Astrocyte (in vitro differentiated cells and primary cell): ENCODE measurements around the gene CRX. TPM values are rescaled to one million over a fixed set of nuclear protein-coding genes. Genes with fewer than 3 reads are reported as not detected.

ENCODE experiments used
- DNase-seq: peaks from one replicate; pipeline ENCODE4 v3.0.0-alpha.2; 2010; ENCODE audit warnings: low read depth
- FAIRE-seq: peaks from 2 replicates; lab custom pipeline; 2011; peaks lifted over from hg19 to GRCh38; lab: Jason Lieb, UNC
- H2AFZ ChIP-seq: 2 replicates; pipeline ENCODE4 v1.6.0; 2012; ENCODE audit warnings: low read depth, low read length, inconsistent platforms
- H3K27ac ChIP-seq: 2 replicates; pipeline ENCODE4 v1.5.1; 2011; ENCODE audit warnings: low read depth, low read length, inconsistent platforms
- H3K27me3 ChIP-seq: 2 replicates; pipeline ENCODE4 v1.6.0; 2011; ENCODE audit warnings: low read length, inconsistent platforms; ENCODE audit not compliant: insufficient read depth
- H3K36me3 ChIP-seq: 2 replicates; pipeline ENCODE4 v1.5.1; 2011; ENCODE audit warnings: low read length, inconsistent platforms; ENCODE audit not compliant: insufficient read depth
- H3K4me1 ChIP-seq: 2 replicates; pipeline ENCODE4 v1.5.1; 2011; ENCODE audit warnings: low read length, inconsistent platforms; ENCODE audit not compliant: insufficient read depth
- H3K4me2 ChIP-seq: 2 replicates; pipeline ENCODE4 v1.6.0; 2012; ENCODE audit warnings: low read length, inconsistent platforms
- H3K4me3 ChIP-seq: 2 replicates; pipeline ENCODE4 v1.5.1; 2011; ENCODE audit warnings: low read depth, mild to moderate bottlenecking, low read length, inconsistent platforms; ENCODE audit not compliant: insufficient read depth
- H3K79me2 ChIP-seq: 2 replicates; pipeline ENCODE4 v1.6.0; 2012; ENCODE audit warnings: mild to moderate bottlenecking, low read length, inconsistent platforms; ENCODE audit not compliant: insufficient read depth
- H3K9ac ChIP-seq: 2 replicates; pipeline ENCODE4 v1.6.0; 2012; ENCODE audit warnings: mild to moderate bottlenecking, low read length, inconsistent platforms
- H3K9me3 ChIP-seq: 2 replicates; pipeline ENCODE4 v1.5.1; 2012; ENCODE audit warnings: low read depth, mild to moderate bottlenecking, low read length, inconsistent platforms; ENCODE audit not compliant: insufficient read depth
- H4K20me1 ChIP-seq: 2 replicates; pipeline ENCODE4 v1.6.0; 2012; ENCODE audit warnings: low read length, inconsistent platforms; ENCODE audit not compliant: insufficient read depth
- H3K27ac Mint-ChIP-seq: one replicate; pipeline ENCODE4 v1.8.0; 2021; ENCODE audit warnings: mild to moderate bottlenecking, mixed read lengths; ENCODE audit not compliant: unreplicated experiment
- H3K27me3 Mint-ChIP-seq: one replicate; pipeline ENCODE4 v1.8.0; 2021; ENCODE audit warnings: low read depth, mixed read lengths; ENCODE audit not compliant: unreplicated experiment
- H3K36me3 Mint-ChIP-seq: one replicate; pipeline ENCODE4 v1.8.0; 2021; ENCODE audit warnings: low read depth, mixed read lengths; ENCODE audit not compliant: unreplicated experiment
- H3K4me1 Mint-ChIP-seq: one replicate; pipeline ENCODE4 v1.8.0; 2021; ENCODE audit warnings: low read depth, mixed read lengths; ENCODE audit not compliant: unreplicated experiment
- H3K4me3 Mint-ChIP-seq: one replicate; pipeline ENCODE4 v1.8.0; 2021; ENCODE audit warnings: mild to moderate bottlenecking, moderate library complexity, mixed read lengths; ENCODE audit not compliant: unreplicated experiment
- H3K9me3 Mint-ChIP-seq: one replicate; pipeline ENCODE4 v1.8.0; 2021; ENCODE audit warnings: mild to moderate bottlenecking, mixed read lengths; ENCODE audit not compliant: unreplicated experiment
- EZH2 ChIP-seq: IDR thresholded peaks from 2 replicates; pipeline ENCODE4 v1.6.1; 2012; ENCODE audit warnings: mild to moderate bottlenecking, low read length, inconsistent platforms; ENCODE audit not compliant: insufficient read depth
- total RNA-seq: library from RNA; stranded (reverse); gene quantifications from 2 replicates; pipeline ENCODE4 v1.2.1, GENCODE V29; 2021
- TF ChIP-seq, protein P1 (sequence below): IDR thresholded peaks from 2 replicates; pipeline ENCODE4 v1.5.1; 2011; ENCODE audit warnings: low read depth, mild to moderate bottlenecking, inconsistent platforms, low read length, moderate library complexity; ENCODE audit not compliant: insufficient read depth

Gene CRX
- total RNA-seq, 1 donor from 2014 or later, result not detected

GRCh38 chr19:47796785-47797184, 25.0 kb upstream of the CRX start:
- H3K4me3 ChIP-seq, result no peak overlapping the region
- H3K4me3 Mint-ChIP-seq, result no peak overlapping the region
- peaks cover 10% of the 10 kb centered on the region for H3K9me3 Mint-ChIP-seq
- H3K36me3 ChIP-seq, result no peaks in the 10 kb centered on the region
- H3K27ac Mint-ChIP-seq, result no peak overlapping the region
- FAIRE-seq (no peak), DNase-seq (no peak)
- H3K27ac ChIP-seq, result no peak overlapping the region
- H3K79me2 ChIP-seq, result no peaks in the 10 kb centered on the region
- peaks cover 1% of the 10 kb centered on the region for H3K4me1 Mint-ChIP-seq
- H4K20me1 ChIP-seq, result no peaks in the 10 kb centered on the region
- no peaks in the 10 kb centered on the region for H3K9me3 ChIP-seq
- no peak overlapping the region for H3K9ac ChIP-seq
- H3K36me3 Mint-ChIP-seq, result no peaks in the 10 kb centered on the region
- TF ChIP-seq, protein P1, sequence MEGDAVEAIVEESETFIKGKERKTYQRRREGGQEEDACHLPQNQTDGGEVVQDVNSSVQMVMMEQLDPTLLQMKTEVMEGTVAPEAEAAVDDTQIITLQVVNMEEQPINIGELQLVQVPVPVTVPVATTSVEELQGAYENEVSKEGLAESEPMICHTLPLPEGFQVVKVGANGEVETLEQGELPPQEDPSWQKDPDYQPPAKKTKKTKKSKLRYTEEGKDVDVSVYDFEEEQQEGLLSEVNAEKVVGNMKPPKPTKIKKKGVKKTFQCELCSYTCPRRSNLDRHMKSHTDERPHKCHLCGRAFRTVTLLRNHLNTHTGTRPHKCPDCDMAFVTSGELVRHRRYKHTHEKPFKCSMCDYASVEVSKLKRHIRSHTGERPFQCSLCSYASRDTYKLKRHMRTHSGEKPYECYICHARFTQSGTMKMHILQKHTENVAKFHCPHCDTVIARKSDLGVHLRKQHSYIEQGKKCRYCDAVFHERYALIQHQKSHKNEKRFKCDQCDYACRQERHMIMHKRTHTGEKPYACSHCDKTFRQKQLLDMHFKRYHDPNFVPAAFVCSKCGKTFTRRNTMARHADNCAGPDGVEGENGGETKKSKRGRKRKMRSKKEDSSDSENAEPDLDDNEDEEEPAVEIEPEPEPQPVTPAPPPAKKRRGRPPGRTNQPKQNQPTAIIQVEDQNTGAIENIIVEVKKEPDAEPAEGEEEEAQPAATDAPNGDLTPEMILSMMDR, result no peak
- no peak for TF ChIP-seq EZH2
- H3K4me2 ChIP-seq, result no peak overlapping the region
- no peak overlapping the region for H2AFZ ChIP-seq
- H3K4me1 ChIP-seq, result no peaks in the 10 kb centered on the region
- H3K27me3 Mint-ChIP-seq, result peaks cover 8% of the 10 kb centered on the region
- H3K27me3 ChIP-seq, result no peaks in the 10 kb centered on the region

DNA sequence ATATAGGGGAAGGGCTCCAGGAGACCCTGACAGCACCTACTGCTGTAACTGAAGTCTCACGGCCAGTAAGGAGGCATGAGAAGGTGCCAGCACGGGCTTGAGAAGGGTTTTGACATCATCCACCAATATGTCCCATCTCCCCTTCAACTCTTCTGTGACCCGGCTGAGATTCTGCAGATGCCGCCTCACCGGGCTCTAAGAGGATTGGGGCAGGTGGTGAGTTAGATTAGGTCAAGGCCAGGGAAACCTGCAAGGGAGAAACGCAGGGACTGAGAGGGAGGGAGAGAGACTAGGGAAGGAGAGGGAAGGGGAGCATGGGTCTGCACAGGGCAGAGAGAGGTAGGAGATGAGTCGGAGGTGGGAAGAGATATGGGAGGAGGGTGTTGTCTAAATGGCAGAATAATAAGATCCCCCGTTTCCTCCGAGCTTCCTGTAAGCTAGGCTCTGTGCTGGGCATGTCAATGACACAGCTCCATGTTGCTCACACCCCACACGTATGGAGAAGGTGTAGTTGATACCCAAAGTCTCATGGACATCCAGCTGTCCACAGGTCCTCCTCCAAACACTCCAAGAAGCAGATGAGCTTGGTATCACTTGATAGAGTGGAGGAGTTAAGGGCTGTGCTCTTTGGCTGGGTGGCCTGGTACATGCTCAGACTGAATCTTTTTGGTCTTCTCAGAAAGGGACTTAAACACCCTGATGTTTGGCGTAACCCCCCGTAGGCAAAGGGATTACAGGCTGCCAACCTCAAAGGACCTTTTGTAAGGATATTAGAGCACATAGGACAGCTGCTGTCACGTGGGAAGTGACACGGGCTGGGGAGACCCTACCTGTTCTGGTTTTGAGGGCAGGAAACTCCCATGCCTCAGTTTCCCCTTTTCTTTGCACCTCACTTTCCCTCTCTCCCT, 23.5 kb upstream of the CRX start:
- Histone ChIP-seq H3K4me1 (no peaks in the 10 kb centered on the region), H3K36me3 (no peaks in the 10 kb centered on the region), H3K79me2 (no peaks in the 10 kb centered on the region), H2AFZ (no peak overlapping the region), H3K4me2 (no peak overlapping the region), H3K27me3 (no peaks in the 10 kb centered on the region), H3K9me3 (no peaks in the 10 kb centered on the region), H4K20me1 (no peaks in the 10 kb centered on the region), H3K27ac (no peak overlapping the region), H3K9ac (no peak overlapping the region), H3K4me3 (no peak overlapping the region)
- no peaks in the 10 kb centered on the region for H3K36me3 Mint-ChIP-seq
- peaks cover 10% of the 10 kb centered on the region for H3K9me3 Mint-ChIP-seq
- no peak overlapping the region for H3K4me3 Mint-ChIP-seq
- TF ChIP-seq, protein P1, result no peak
- no peak for TF ChIP-seq EZH2
- H3K4me1 Mint-ChIP-seq, result peaks cover 1% of the 10 kb centered on the region
- DNase-seq, result no peak
- peaks cover 8% of the 10 kb centered on the region for H3K27me3 Mint-ChIP-seq
- FAIRE-seq, result no peak
- H3K27ac Mint-ChIP-seq, result no peak overlapping the region

DNA sequence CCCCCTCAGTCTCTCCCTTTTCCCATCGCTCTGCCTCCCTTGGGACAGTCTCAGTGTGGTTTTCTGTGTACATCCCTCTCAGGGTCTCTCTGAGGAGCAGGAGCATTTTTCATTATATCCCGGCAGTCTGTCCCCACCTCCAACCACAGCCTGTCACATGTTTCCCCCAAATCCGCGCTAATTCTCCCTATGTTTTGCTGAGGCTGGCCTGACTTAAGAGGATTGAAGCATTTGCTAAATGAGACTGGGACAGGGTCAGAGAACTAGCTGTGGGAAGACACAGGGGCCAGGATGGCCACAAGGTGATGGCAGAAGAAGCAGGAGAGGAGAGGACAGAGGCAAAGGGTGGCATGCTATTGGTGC, 22.9 kb upstream of the CRX start:
- FAIRE-seq (no peak), DNase-seq (no peak)
- no peaks in the 10 kb centered on the region for H3K79me2 ChIP-seq
- H3K27me3 Mint-ChIP-seq, result peaks cover 8% of the 10 kb centered on the region
- H2AFZ ChIP-seq, result no peak overlapping the region
- peaks cover 10% of the 10 kb centered on the region for H3K9me3 Mint-ChIP-seq
- no peak overlapping the region for H3K9ac ChIP-seq
- H3K9me3 ChIP-seq, result no peaks in the 10 kb centered on the region
- no peaks in the 10 kb centered on the region for H4K20me1 ChIP-seq
- H3K27ac ChIP-seq, result no peak overlapping the region
- no peaks in the 10 kb centered on the region for H3K27me3 ChIP-seq
- H3K4me2 ChIP-seq, result no peak overlapping the region
- no peak overlapping the region for H3K4me3 ChIP-seq
- H3K36me3 ChIP-seq, result no peaks in the 10 kb centered on the region
- no peak overlapping the region for H3K27ac Mint-ChIP-seq
- no peaks in the 10 kb centered on the region for H3K4me1 ChIP-seq
- H3K4me3 Mint-ChIP-seq, result no peak overlapping the region
- no peaks in the 10 kb centered on the region for H3K36me3 Mint-ChIP-seq
- no peak for TF ChIP-seq EZH2
- peaks cover 1% of the 10 kb centered on the region for H3K4me1 Mint-ChIP-seq
